ENCODE measurements around the gene DNAAF1.
A peak's percentile ranks its signal among the peaks of the same experiment; 100 is the strongest.
"Not testable (repeated sequence)": the region's sequence is repeated elsewhere in the genome, so short reads cannot be mapped to it uniquely, and the experiment has no call there.

The DNAAF1 gene

GRCh38 chr16:84182680-84183571 lies 37.8 kb downstream of the DNAAF1 start:
- no peak overlapping the region for H3K4me3 ChIP-seq (ENCODE audit: low read depth, low read length)

GRCh38 chr16:84183572-84183875 lies 38.4 kb downstream of the DNAAF1 start:
- H3K4me3 ChIP-seq (ENCODE audit: low read depth, low read length): no peak overlapping the region

- H3K4me3 ChIP-seq (ENCODE audit: low read depth, low read length): no peak overlapping the region
Measured at GRCh38 chr16:84183911-84184591, 38.9 kb downstream of the DNAAF1 start.

GRCh38 chr16:84184775-84185174 lies 39.7 kb downstream of the DNAAF1 start:
- H3K4me3 ChIP-seq (ENCODE audit: low read depth, low read length): no peak overlapping the region

GRCh38 chr16:84186685-84187437 lies 41.8 kb downstream of the DNAAF1 start, which contains the start of gene TAF1C:
TSS of gene TAF1C (minus strand) at chr16:84187057. CDS start at chr16:84184988, 2,069 bp downstream.
- H3K4me3 ChIP-seq (ENCODE audit: low read depth, low read length): peak within 1 kb of the TSS; percentile 96

- no peak within 1 kb of the TSS for H3K4me3 ChIP-seq (ENCODE audit: low read depth, low read length)
Measured at GRCh38 chr16:84190731-84191388, 45.8 kb downstream of the DNAAF1 start, which contains the start of gene ADAD2. TSS of gene ADAD2 (plus strand) at chr16:84191157. CDS start at chr16:84191231, 74 bp downstream.

- H3K4me3 ChIP-seq (ENCODE audit: low read depth, low read length): no peak overlapping the region
Measured at GRCh38 chr16:84191466-84191865, 46.4 kb downstream of the DNAAF1 start.

- no peak overlapping the region for H3K4me3 ChIP-seq (ENCODE audit: low read depth, low read length)
Measured at GRCh38 chr16:84193480-84193879, 48.4 kb downstream of the DNAAF1 start.

- no peak overlapping the region for H3K4me3 ChIP-seq (ENCODE audit: low read depth, low read length)
Measured at GRCh38 chr16:84194018-84194417, 48.9 kb downstream of the DNAAF1 start.

GRCh38 chr16:84194470-84195200 lies 49.5 kb downstream of the DNAAF1 start:
- no peak overlapping the region for H3K4me3 ChIP-seq (ENCODE audit: low read depth, low read length)

GRCh38 chr16:84195201-84196093 lies 50.3 kb downstream of the DNAAF1 start:
- H3K4me3 ChIP-seq (ENCODE audit: low read depth, low read length): no peak overlapping the region

GRCh38 chr16:84196101-84196500 lies 51.0 kb downstream of the DNAAF1 start:
- no peak overlapping the region for H3K4me3 ChIP-seq (ENCODE audit: low read depth, low read length)

GRCh38 chr16:84196727-84197394 lies 51.8 kb downstream of the DNAAF1 start:
- no peak overlapping the region for H3K4me3 ChIP-seq (ENCODE audit: low read depth, low read length)

- no peak overlapping the region for H3K4me3 ChIP-seq (ENCODE audit: low read depth, low read length)
Measured at GRCh38 chr16:84197466-84198128, 52.5 kb downstream of the DNAAF1 start.

- no peak overlapping the region for H3K4me3 ChIP-seq (ENCODE audit: low read depth, low read length)
Measured at GRCh38 chr16:84198401-84198800, 53.3 kb downstream of the DNAAF1 start.

GRCh38 chr16:84199097-84199496 lies 54.0 kb downstream of the DNAAF1 start:
- H3K4me3 ChIP-seq (ENCODE audit: low read depth, low read length): no peak overlapping the region

GRCh38 chr16:84199861-84200260 lies 54.8 kb downstream of the DNAAF1 start:
- H3K4me3 ChIP-seq (ENCODE audit: low read depth, low read length): no peak overlapping the region

GRCh38 chr16:84204551-84204950 lies 59.4 kb downstream of the DNAAF1 start:
- H3K4me3 ChIP-seq (ENCODE audit: low read depth, low read length): not testable (repeated sequence)

All from iPS-11a (cell line).